Activated CD8-positive, alpha-beta T cell treated with anti-CD3 and anti-CD28 coated beads for 36 hours (primary cell): ENCODE data around the gene ANKRD44. TPM values are rescaled to one million over a fixed set of nuclear protein-coding genes. Genes with fewer than 3 reads are reported as not detected.

Experiments used
- ATAC-seq: fragments of 200-7000 bp; cut with Tn5 transposase; one replicate; pipeline ENCODE4 v1.10.0; 2021; ENCODE audit warnings: mild to moderate bottlenecking, moderate library complexity
- CTCF ChIA-PET: fragments of 350-600 bp; sonication (Branson Sonifier 250); formaldehyde crosslinking; loops from one replicate; lab custom pipeline; 2021; ENCODE audit warnings: antibody characterized with exemption; lab: Charles Lee
- POLR2A ChIA-PET: fragments of 350-600 bp; sonication (Branson Sonifier 250); formaldehyde crosslinking; loops from one replicate; lab custom pipeline; 2021; ENCODE audit warnings: antibody characterized with exemption; lab: Charles Lee
- DNase-seq: peaks from one replicate; pipeline ENCODE4 v3.0.0-alpha.2; 2020
- H3K27ac Mint-ChIP-seq: one replicate; pipeline ENCODE4 v1.8.0; 2021; ENCODE audit warnings: mild to moderate bottlenecking, mixed read lengths
- H3K27me3 Mint-ChIP-seq: one replicate; pipeline ENCODE4 v1.8.0; 2021; ENCODE audit warnings: mixed read lengths
- H3K36me3 Mint-ChIP-seq: one replicate; pipeline ENCODE4 v1.8.0; 2021; ENCODE audit warnings: low read depth, mixed read lengths
- H3K4me1 Mint-ChIP-seq: one replicate; pipeline ENCODE4 v1.8.0; 2021; ENCODE audit warnings: low read depth, mixed read lengths
- H3K4me3 Mint-ChIP-seq: one replicate; pipeline ENCODE4 v1.8.0; 2021; ENCODE audit warnings: mild to moderate bottlenecking, moderate library complexity, mixed read lengths
- H3K9me3 Mint-ChIP-seq: one replicate; pipeline ENCODE4 v1.8.0; 2021; ENCODE audit warnings: mixed read lengths
- intact Hi-C: fragments of 100-400 bp; cut with micrococcal nuclease; formaldehyde crosslinking; loops from one replicate; pipeline ENCODE4 v1.10.0; 2022
- total RNA-seq, 2 experiments: library from RNA; stranded (reverse); gene quantifications; one replicate each; pipeline ENCODE4 v1.2.3, GENCODE V29; 2021
- TF ChIP-seq, protein P1 (sequence below): fragments of 200-600 bp; IDR thresholded peaks from one replicate; pipeline ENCODE4 v1.8.0; 2022; ENCODE audit warnings: antibody characterized with exemption, mild to moderate bottlenecking

ANKRD44 gene
- total RNA-seq, 2 experiments from 2014 or later = 131 to 132 TPM

DNA sequence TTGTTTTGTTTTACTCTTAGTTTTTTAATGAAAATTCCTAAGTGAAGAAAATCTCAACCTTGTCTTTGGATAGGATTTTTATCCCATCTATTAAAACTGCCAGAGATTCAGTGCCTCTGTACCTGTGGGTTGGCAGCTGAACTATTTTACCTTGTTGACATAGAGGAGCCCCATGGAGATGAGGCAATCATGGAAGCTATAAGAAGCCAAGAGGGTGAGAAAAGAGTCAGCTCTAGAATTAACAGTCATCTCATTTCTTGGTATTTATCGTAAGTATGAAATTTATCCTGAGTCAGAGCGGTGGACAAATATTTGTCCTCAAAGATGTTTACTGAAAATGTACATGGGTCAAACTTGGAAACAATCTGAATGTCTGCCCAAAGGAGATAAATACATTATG, 348.3 kb downstream of the ANKRD44 start:
- intact Hi-C loops = loop anchor here (5.0 kb wide), 1 partner anchor 35 kb away; the partner anchor contains the start of gene PGAP1
- ATAC-seq (peak; percentile 78), DNase-seq (no peak)
- Mint-ChIP-seq H3K9me3 (no peaks in the 10 kb centered on the region), H3K4me1 (peaks cover 23% of the 10 kb centered on the region), H3K4me3 (no peak overlapping the region), H3K27ac (peak overlapping the region; percentile 62), H3K36me3 (no peaks in the 10 kb centered on the region), H3K27me3 (no peaks in the 10 kb centered on the region)
- ChIA-PET CTCF (interaction anchor here (1.0 kb wide), 2 partner anchors 8 to 34 kb away, joined by 3 to 5 read pairs; no protein-coding TSS in a partner anchor), POLR2A (interaction anchor here (0.8 to 2.7 kb wide), 3 partner anchors 34 to 332 kb away, joined by 3 to 10 read pairs (median 3); no protein-coding TSS in a partner anchor)
- TF ChIP-seq, protein P1, sequence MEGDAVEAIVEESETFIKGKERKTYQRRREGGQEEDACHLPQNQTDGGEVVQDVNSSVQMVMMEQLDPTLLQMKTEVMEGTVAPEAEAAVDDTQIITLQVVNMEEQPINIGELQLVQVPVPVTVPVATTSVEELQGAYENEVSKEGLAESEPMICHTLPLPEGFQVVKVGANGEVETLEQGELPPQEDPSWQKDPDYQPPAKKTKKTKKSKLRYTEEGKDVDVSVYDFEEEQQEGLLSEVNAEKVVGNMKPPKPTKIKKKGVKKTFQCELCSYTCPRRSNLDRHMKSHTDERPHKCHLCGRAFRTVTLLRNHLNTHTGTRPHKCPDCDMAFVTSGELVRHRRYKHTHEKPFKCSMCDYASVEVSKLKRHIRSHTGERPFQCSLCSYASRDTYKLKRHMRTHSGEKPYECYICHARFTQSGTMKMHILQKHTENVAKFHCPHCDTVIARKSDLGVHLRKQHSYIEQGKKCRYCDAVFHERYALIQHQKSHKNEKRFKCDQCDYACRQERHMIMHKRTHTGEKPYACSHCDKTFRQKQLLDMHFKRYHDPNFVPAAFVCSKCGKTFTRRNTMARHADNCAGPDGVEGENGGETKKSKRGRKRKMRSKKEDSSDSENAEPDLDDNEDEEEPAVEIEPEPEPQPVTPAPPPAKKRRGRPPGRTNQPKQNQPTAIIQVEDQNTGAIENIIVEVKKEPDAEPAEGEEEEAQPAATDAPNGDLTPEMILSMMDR = no peak

- CTCF ChIA-PET = interaction anchor here (1.0 kb wide), 2 partner anchors 8 to 34 kb away, joined by 3 to 5 read pairs; no protein-coding TSS in a partner anchor
- intact Hi-C loops = loop anchor here (5.0 kb wide), 1 partner anchor 35 kb away; the partner anchor contains the start of gene PGAP1
- peaks cover 23% of the 10 kb centered on the region for H3K4me1 Mint-ChIP-seq
- peak overlapping the region; percentile 62 for H3K27ac Mint-ChIP-seq
- no peaks in the 10 kb centered on the region for H3K27me3 Mint-ChIP-seq
- H3K9me3 Mint-ChIP-seq = no peaks in the 10 kb centered on the region
- ATAC-seq (peak; percentile 84), DNase-seq (peak; percentile 16)
- H3K4me3 Mint-ChIP-seq = no peak overlapping the region
- TF ChIP-seq, protein P1 = no peak
- POLR2A ChIA-PET = interaction anchor here (0.8 to 2.7 kb wide), 2 partner anchors 34 to 57 kb away, joined by 3 to 10 read pairs; no protein-coding TSS in a partner anchor
- H3K36me3 Mint-ChIP-seq = no peaks in the 10 kb centered on the region
These were observed 348.7 kb downstream of the ANKRD44 start for GRCh38 chr2:196961889-196962288.

DNA sequence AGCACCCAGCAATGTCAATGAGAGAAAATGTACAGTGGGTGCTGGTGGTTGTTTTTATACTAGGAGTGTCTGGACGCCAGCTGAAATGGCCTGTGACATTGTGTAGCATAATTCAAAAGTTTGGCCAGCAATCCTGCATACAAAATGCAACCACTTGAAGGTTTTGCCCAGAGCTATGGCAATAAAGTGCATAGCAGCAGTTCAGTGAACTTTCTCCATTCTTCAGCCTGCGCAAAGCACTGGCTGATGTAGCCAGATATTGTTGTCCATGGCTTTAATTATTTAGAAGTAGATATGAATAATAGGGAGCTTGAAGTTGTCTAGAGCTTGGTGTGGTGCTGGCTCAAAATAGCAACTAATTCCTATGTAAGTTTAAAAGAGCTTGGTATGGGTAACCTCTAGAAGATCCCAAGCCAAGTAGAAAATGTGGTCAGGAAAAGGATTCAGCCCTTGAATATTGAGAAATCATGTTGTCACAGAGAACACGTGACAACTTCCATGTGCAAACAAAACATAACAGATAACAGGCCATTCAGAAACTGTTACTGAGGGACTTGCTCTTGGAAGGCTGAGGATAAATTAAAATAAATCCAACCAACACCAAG, 350.7 kb downstream of the ANKRD44 start:
- ChIA-PET CTCF (no interaction called here), POLR2A (interaction anchor here (1.2 to 2.7 kb wide), 2 partner anchors 10 to 32 kb away, joined by 4 to 10 read pairs; no protein-coding TSS in a partner anchor)
- TF ChIP-seq, protein P1 = no peak
- H3K9me3 Mint-ChIP-seq = no peaks in the 10 kb centered on the region
- no peak overlapping the region for H3K27ac Mint-ChIP-seq
- H3K4me1 Mint-ChIP-seq = peaks cover 23% of the 10 kb centered on the region
- H3K4me3 Mint-ChIP-seq = no peak overlapping the region
- no peaks in the 10 kb centered on the region for H3K27me3 Mint-ChIP-seq
- DNase-seq (no peak), ATAC-seq (no peak)
- intact Hi-C loops = loop anchor here (5.0 kb wide), 1 partner anchor 33 kb away; the partner anchor contains the start of gene PGAP1
- no peaks in the 10 kb centered on the region for H3K36me3 Mint-ChIP-seq

GRCh38 chr2:196959281-196959680, 351.3 kb downstream of the ANKRD44 start:
- peaks cover 23% of the 10 kb centered on the region for H3K4me1 Mint-ChIP-seq
- H3K36me3 Mint-ChIP-seq = no peaks in the 10 kb centered on the region
- no peaks in the 10 kb centered on the region for H3K9me3 Mint-ChIP-seq
- ATAC-seq (no peak), DNase-seq (no peak)
- intact Hi-C loops = no loop called here
- H3K27me3 Mint-ChIP-seq = no peaks in the 10 kb centered on the region
- CTCF ChIA-PET = no interaction called here
- POLR2A ChIA-PET = interaction anchor here (1.2 kb wide), 1 partner anchor 9 kb away, joined by 4 read pairs; no protein-coding TSS in a partner anchor
- no peak overlapping the region for H3K4me3 Mint-ChIP-seq
- no peak overlapping the region for H3K27ac Mint-ChIP-seq
- TF ChIP-seq, protein P1 = no peak
